ENCODE measurements around the gene ADAMTS2. TPM values are rescaled to one million over a fixed set of nuclear protein-coding genes. Genes with fewer than 3 reads are reported as not detected.

The ADAMTS2 gene
- total RNA-seq, 1 experiment from 2014 or later = not detected

DNA sequence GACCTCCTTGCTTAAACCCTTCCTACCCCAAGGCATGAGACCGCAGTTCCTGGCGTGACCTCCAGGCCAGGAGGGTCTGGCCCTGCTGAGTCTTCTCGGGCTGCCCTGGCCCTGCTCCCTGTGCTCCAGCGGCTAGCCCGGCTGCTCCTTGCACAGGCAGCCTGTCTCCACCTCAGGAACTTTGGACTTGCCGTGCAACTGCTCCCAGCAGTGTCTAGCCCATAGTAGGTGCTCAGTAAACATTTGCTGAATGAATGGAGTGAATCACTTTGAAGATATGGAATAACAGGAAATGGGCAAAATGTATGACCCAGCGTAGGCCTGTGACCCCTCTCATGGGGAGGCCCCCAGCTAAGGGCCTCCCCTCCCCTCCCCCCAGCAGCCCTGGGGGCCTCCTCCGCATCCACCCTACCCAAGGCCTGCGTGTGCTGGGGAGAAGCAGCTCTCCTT is 158.0 kb downstream of the ADAMTS2 start:
- no peaks in the 10 kb centered on the region for H3K36me3 ChIP-seq (ENCODE audit: low read depth, low read length)
- no TSS peak for BruUV-seq (replicated peaks)
- no peaks in the 10 kb centered on the region for H3K9me2 ChIP-seq (replicated peaks; ENCODE audit: low read length)
- H3K79me2 ChIP-seq (ENCODE audit: low read length) = no peaks in the 10 kb centered on the region
- no peak overlapping the region for H3K27ac ChIP-seq (ENCODE audit: low read length)
- no peaks in the 10 kb centered on the region for H3K9me3 ChIP-seq (ENCODE audit: low read length)
- DNase-seq (no peak), ATAC-seq (no peak)
- H4K20me1 ChIP-seq (ENCODE audit: low read length) = no peaks in the 10 kb centered on the region
- ChIA-PET POLR2A (ENCODE audit: unreplicated experiment) (no interaction called here), CTCF (no interaction called here)
- H2AFZ ChIP-seq (ENCODE audit: low read length) = no peak overlapping the region
- peaks cover 14% of the 10 kb centered on the region for H3K27me3 ChIP-seq (ENCODE audit: low read length)
- H3K4me3 ChIP-seq (ENCODE audit: low read length) = no peak overlapping the region
- no peaks in the 10 kb centered on the region for H3K4me1 ChIP-seq (ENCODE audit: insufficient read depth, low read length)
- H3K9ac ChIP-seq (ENCODE audit: low read length) = no peak overlapping the region
- TF ChIP-seq, protein P1, sequence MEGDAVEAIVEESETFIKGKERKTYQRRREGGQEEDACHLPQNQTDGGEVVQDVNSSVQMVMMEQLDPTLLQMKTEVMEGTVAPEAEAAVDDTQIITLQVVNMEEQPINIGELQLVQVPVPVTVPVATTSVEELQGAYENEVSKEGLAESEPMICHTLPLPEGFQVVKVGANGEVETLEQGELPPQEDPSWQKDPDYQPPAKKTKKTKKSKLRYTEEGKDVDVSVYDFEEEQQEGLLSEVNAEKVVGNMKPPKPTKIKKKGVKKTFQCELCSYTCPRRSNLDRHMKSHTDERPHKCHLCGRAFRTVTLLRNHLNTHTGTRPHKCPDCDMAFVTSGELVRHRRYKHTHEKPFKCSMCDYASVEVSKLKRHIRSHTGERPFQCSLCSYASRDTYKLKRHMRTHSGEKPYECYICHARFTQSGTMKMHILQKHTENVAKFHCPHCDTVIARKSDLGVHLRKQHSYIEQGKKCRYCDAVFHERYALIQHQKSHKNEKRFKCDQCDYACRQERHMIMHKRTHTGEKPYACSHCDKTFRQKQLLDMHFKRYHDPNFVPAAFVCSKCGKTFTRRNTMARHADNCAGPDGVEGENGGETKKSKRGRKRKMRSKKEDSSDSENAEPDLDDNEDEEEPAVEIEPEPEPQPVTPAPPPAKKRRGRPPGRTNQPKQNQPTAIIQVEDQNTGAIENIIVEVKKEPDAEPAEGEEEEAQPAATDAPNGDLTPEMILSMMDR (conservative IDR thresholded peaks at IDR 0.05; ENCODE audit: low read depth, low read length) = no peak
- TF ChIP-seq EZH2 (IDR thresholded peaks at IDR 0.05; ENCODE audit: low read length, unreplicated experiment) = no peak
- TF ChIP-seq EZH2phosphoT487 (IDR thresholded peaks at IDR 0.05; ENCODE audit: borderline replicate concordance, low read length) = no peak
- H3F3A ChIP-seq (ENCODE audit: low read length, unreplicated experiment) = no peaks in the 10 kb centered on the region
- no peak overlapping the region for H3K4me2 ChIP-seq (ENCODE audit: low read length)
- intact Hi-C loops (cut with micrococcal nuclease) = no loop called here

DNA sequence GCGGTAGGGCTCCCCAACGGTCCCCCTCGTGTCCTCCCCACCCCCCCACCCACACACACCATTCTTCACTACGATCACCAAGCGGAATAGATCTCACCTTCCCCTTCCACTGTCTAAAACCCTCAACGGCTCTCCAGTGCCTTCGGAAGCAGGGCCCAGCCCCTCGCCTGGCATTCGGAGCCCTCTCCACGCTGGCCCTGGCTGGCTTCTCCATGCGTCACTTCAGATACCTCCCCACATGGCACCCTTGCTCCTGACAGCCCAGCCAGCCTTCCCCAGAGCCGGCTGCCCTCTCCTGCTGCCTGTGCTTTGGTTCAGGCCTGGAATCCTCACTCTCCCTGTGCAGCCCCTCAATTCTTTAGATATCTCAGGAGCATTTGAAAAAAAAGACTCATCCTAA is 158.5 kb downstream of the ADAMTS2 start:
- Histone ChIP-seq H3K4me1 (ENCODE audit: insufficient read depth, low read length) (no peaks in the 10 kb centered on the region), H3K9ac (ENCODE audit: low read length) (no peak overlapping the region), H3K9me2 (replicated peaks; ENCODE audit: low read length) (no peaks in the 10 kb centered on the region), H3K4me2 (ENCODE audit: low read length) (no peak overlapping the region), H3K9me3 (ENCODE audit: low read length) (no peaks in the 10 kb centered on the region), H4K20me1 (ENCODE audit: low read length) (no peaks in the 10 kb centered on the region), H3K4me3 (ENCODE audit: low read length) (no peak overlapping the region), H3K36me3 (ENCODE audit: low read depth, low read length) (no peaks in the 10 kb centered on the region), H2AFZ (ENCODE audit: low read length) (no peak overlapping the region), H3K27me3 (ENCODE audit: low read length) (peaks cover 14% of the 10 kb centered on the region), H3K79me2 (ENCODE audit: low read length) (no peaks in the 10 kb centered on the region), H3K27ac (ENCODE audit: low read length) (no peak overlapping the region), H3F3A (ENCODE audit: low read length, unreplicated experiment) (no peaks in the 10 kb centered on the region)
- CTCF ChIA-PET = no interaction called here
- DNase-seq (no peak), ATAC-seq (no peak)
- POLR2A ChIA-PET (ENCODE audit: unreplicated experiment) = no interaction called here
- TF ChIP-seq EZH2phosphoT487 (IDR thresholded peaks at IDR 0.05; ENCODE audit: borderline replicate concordance, low read length) (no peak), EZH2 (IDR thresholded peaks at IDR 0.05; ENCODE audit: low read length, unreplicated experiment) (no peak)
- TF ChIP-seq, protein P1 (conservative IDR thresholded peaks at IDR 0.05; ENCODE audit: low read depth, low read length) = no peak
- BruUV-seq (replicated peaks) = no TSS peak
- intact Hi-C loops (cut with micrococcal nuclease) = no loop called here

DNA sequence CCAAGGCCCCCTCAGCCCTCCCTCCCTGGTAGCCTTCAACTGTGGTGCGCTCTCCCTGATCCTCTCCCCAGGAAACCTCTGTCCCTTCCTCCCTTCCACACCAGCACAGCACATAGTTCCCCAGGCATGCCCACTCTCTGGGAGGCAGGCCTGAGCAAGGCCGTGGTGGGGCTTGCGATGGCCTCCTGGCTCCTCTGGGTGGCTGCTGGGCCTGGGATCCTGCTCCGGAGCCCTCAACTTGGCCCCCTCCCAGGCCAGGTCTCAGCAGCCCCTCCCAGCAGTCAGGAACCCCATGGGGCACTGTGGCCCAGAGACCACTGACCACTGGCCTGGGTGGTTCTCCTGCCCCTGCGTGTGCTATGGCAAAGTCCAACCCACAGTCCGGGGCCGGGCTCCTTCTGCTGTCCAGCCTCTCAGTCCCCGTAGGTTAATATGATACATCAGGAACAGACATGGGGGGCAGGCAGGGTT is 159.3 kb downstream of the ADAMTS2 start:
- Histone ChIP-seq H3K27me3 (ENCODE audit: low read length) (peaks cover 12% of the 10 kb centered on the region), H3K9me2 (replicated peaks; ENCODE audit: low read length) (no peaks in the 10 kb centered on the region), H3K9ac (ENCODE audit: low read length) (no peak overlapping the region), H3K4me1 (ENCODE audit: insufficient read depth, low read length) (no peaks in the 10 kb centered on the region), H3K9me3 (ENCODE audit: low read length) (no peaks in the 10 kb centered on the region), H2AFZ (ENCODE audit: low read length) (no peak overlapping the region), H3K27ac (ENCODE audit: low read length) (no peak overlapping the region), H3K79me2 (ENCODE audit: low read length) (no peaks in the 10 kb centered on the region), H3K36me3 (ENCODE audit: low read depth, low read length) (no peaks in the 10 kb centered on the region), H4K20me1 (ENCODE audit: low read length) (no peaks in the 10 kb centered on the region), H3K4me2 (ENCODE audit: low read length) (no peak overlapping the region), H3F3A (ENCODE audit: low read length, unreplicated experiment) (no peaks in the 10 kb centered on the region), H3K4me3 (ENCODE audit: low read length) (no peak overlapping the region)
- ATAC-seq (no peak), DNase-seq (no peak)
- intact Hi-C loops (cut with micrococcal nuclease) = no loop called here
- ChIA-PET CTCF (no interaction called here), POLR2A (ENCODE audit: unreplicated experiment) (no interaction called here)
- no TSS peak for BruUV-seq (replicated peaks)
- TF ChIP-seq, protein P1 (conservative IDR thresholded peaks at IDR 0.05; ENCODE audit: low read depth, low read length) = no peak
